ENCODE measurements around the gene TRIM6. TPM values are rescaled to one million over a fixed set of nuclear protein-coding genes. Genes with fewer than 3 reads are reported as not detected.
"Not testable (repeated sequence)": the region's sequence is repeated elsewhere in the genome, so short reads cannot be mapped to it uniquely, and the experiment has no call there.

The TRIM6 gene
- total RNA-seq, 4 donors from 2014 or later = 0.15 to 0.35 (median 0.28) TPM

GRCh38 chr11:5655474-5655873, 59.0 kb downstream of the TRIM6 start:
- Histone ChIP-seq H3K9me3 (no peaks in the 10 kb centered on the region), H3K27me3 (no peaks in the 10 kb centered on the region), H3K36me3 (no peaks in the 10 kb centered on the region), H3K4me1 (no peaks in the 10 kb centered on the region), H3K4me3 (no peak overlapping the region), H3K27ac (no peak overlapping the region)
- DNase-seq (no peak), ATAC-seq (no peak)
- in situ Hi-C loops (cut with MboI; ENCODE audit: low sequenced_read_pairs in 4 of 4) (no loop called here), intact Hi-C loops (cut with DNase I; ENCODE audit: low total_unique reads) (no loop called here)
- TF ChIP-seq POLR2A (IDR thresholded peaks at IDR 0.05) = no peak
- no peak for TF ChIP-seq CTCF (IDR thresholded peaks at IDR 0.05 in 4 of 5, conservative IDR thresholded peaks at IDR 0.05 in 1 of 5)

- DNase-seq; in situ Hi-C loops (cut with MboI; ENCODE audit: low sequenced_read_pairs in 4 of 4); H3K27ac ChIP-seq; H3K27me3 ChIP-seq; intact Hi-C loops (cut with DNase I; ENCODE audit: low total_unique reads); H3K4me3 ChIP-seq; H3K4me1 ChIP-seq; H3K36me3 ChIP-seq; ATAC-seq; H3K9me3 ChIP-seq: not testable (repeated sequence)
Observed at GRCh38 chr11:5656956-5657355, 60.5 kb downstream of the TRIM6 start.

- H3K4me3 ChIP-seq = no peak overlapping the region
- TF ChIP-seq POLR2A (IDR thresholded peaks at IDR 0.05) (no peak), CTCF (IDR thresholded peaks at IDR 0.05 in 4 of 5, conservative IDR thresholded peaks at IDR 0.05 in 1 of 5) (no peak)
- ATAC-seq (no peak), DNase-seq (no peak)
- no peaks in the 10 kb centered on the region for H3K27me3 ChIP-seq
- H3K9me3 ChIP-seq = no peaks in the 10 kb centered on the region
- H3K27ac ChIP-seq = no peak overlapping the region
- no peaks in the 10 kb centered on the region for H3K36me3 ChIP-seq
- H3K4me1 ChIP-seq = no peaks in the 10 kb centered on the region
- in situ Hi-C loops (cut with MboI; ENCODE audit: low sequenced_read_pairs in 4 of 4) (no loop called here), intact Hi-C loops (cut with DNase I; ENCODE audit: low total_unique reads) (no loop called here)
Observed at GRCh38 chr11:5658318-5658717, 61.9 kb downstream of the TRIM6 start.

Other genes with a start within 250 kb of the TRIM6 start
- gene OR51B6, start 245.1 kb upstream of the TRIM6 start, total RNA-seq = not detected
- not detected for gene OR51M1, start 212.8 kb upstream of the TRIM6 start, total RNA-seq
- gene OR51Q1, start 174.5 kb upstream of the TRIM6 start, total RNA-seq = not detected
- not detected for gene OR51I1, start 155.1 kb upstream of the TRIM6 start, total RNA-seq
- not detected for gene OR51I2, start 147.3 kb upstream of the TRIM6 start, total RNA-seq
- gene OR52D1, start 108.0 kb upstream of the TRIM6 start, total RNA-seq = not detected
- gene UBQLN3, start 86.7 kb upstream of the TRIM6 start, total RNA-seq = not detected
- under 1 TPM in 1 of 4 donors, not detected in 3; 0.25 TPM for gene UBQLNL, start 79.9 kb upstream of the TRIM6 start, total RNA-seq
- not detected for gene OR52H1, start 48.1 kb upstream of the TRIM6 start, total RNA-seq
- gene OR52B6, start 15.8 kb upstream of the TRIM6 start, total RNA-seq = not detected
- 1 to 10 TPM in 3 of 4 donors, under 1 TPM in 1; 0.32 to 1.6 (median 1.2) TPM for gene TRIM34, start 28.4 kb downstream of the TRIM6 start, total RNA-seq
- gene TRIM5, start 88.4 kb downstream of the TRIM6 start, total RNA-seq = 1 to 10 TPM; 2.3 to 3.9 (median 2.6) TPM
- 10 to 100 TPM in 2 of 4 donors, 1 to 10 TPM in 2; 5.3 to 15.8 (median 8.8) TPM for gene TRIM22, start 93.2 kb downstream of the TRIM6 start, total RNA-seq
- not detected for gene OR56B1, start 139.8 kb downstream of the TRIM6 start, total RNA-seq
- gene OR52N4, start 157.6 kb downstream of the TRIM6 start, total RNA-seq = not detected
- not detected for gene OR52N5, start 186.7 kb downstream of the TRIM6 start, total RNA-seq
- gene OR52N1, start 194.6 kb downstream of the TRIM6 start, total RNA-seq = not detected
- not detected for gene OR52N2, start 212.3 kb downstream of the TRIM6 start, total RNA-seq
- not detected for gene OR52E6, start 245.3 kb downstream of the TRIM6 start, total RNA-seq

Measured in gastrocnemius medialis (tissue), 4 donors.